ENCODE measurements around the gene RABGGTB. TPM values are rescaled to one million over a fixed set of nuclear protein-coding genes. Genes with fewer than 3 reads are reported as not detected.

RABGGTB gene
- total RNA-seq, 1 experiment from 2014 or later, result 162 TPM

DNA sequence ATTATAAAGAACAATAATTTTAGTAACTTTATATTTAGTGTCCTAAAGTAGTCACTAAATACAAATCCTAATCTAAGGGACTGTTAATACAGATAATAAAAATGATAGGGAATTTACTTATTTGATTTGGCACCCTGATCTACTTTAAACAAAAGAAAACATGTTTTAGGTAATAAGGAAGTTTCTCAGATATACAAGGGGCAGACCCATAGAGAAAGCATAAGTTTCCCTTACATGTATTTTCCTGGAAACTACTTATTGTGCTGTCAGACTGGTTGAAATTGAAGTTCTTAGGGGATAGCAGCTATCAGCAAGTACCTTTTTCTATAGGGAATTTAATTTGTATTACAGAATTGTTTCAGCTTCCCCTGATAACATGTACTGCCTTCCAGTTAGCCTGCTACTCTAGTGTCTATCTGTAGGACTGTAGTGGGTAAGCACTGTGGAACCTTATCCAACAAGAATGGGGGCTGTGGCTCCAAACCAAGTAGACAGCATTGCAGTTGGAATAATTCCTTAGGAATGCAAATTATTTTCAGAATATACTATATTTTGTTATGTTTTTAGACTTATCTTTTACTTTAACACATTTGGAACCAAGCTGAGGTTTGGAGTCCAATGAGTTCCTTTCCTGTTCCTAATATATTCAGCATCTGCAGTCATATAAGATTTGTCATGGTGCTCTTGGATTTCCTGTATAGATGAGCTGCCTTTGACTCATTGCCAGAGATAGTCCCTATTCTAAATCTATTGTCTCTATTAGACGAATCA is 25.3 kb downstream of the RABGGTB start:
- Histone ChIP-seq H3K4ac (ENCODE audit: low read depth, low read length) (no peak overlapping the region), H2AK5ac (ENCODE audit: insufficient read length, low read length) (no peak overlapping the region), H3K23me2 (ENCODE audit: insufficient read length, low read depth, low read length, poor library complexity, severe bottlenecking) (no peaks in the 10 kb centered on the region), H2BK20ac (ENCODE audit: low read depth, low read length, poor library complexity, severe bottlenecking) (no peak overlapping the region), H3K79me2 (ENCODE audit: insufficient read depth, low read length) (no peaks in the 10 kb centered on the region), H3K14ac (ENCODE audit: insufficient read depth, low read length) (no peak overlapping the region), H4K8ac (replicated peaks; ENCODE audit: insufficient read length, low read depth, low read length) (no peak overlapping the region), H2BK120ac (ENCODE audit: low read depth, low read length, poor library complexity, severe bottlenecking) (no peak overlapping the region), H2BK12ac (ENCODE audit: insufficient read length, low read depth, low read length) (no peak overlapping the region), H3K9me3 (ENCODE audit: control insufficient read depth, low read depth, low read length) (no peaks in the 10 kb centered on the region), H3K79me1 (ENCODE audit: insufficient read depth, low read depth, low read length, poor library complexity, severe bottlenecking) (no peaks in the 10 kb centered on the region), H4K20me1 (ENCODE audit: control insufficient read depth, insufficient read depth, insufficient read length) (no peaks in the 10 kb centered on the region), H3K27ac (ENCODE audit: insufficient read length, low read depth, low read length) (no peak overlapping the region), H3K56ac (ENCODE audit: insufficient read length, low read depth, low read length) (no peak overlapping the region), H2AFZ (ENCODE audit: low read length) (no peak overlapping the region), H2BK15ac (ENCODE audit: low read depth, low read length) (no peak overlapping the region), H3K9ac (ENCODE audit: extremely low read depth, insufficient read length, low read length) (no peak overlapping the region), H3K23ac (ENCODE audit: insufficient read length, low read depth, low read length) (no peak overlapping the region), H3K18ac (ENCODE audit: insufficient read length, low read depth, low read length) (no peak overlapping the region), H2BK5ac (ENCODE audit: insufficient read length, low read length) (no peak overlapping the region), H3T11ph (ENCODE audit: low read length) (no peak overlapping the region), H3K4me2 (ENCODE audit: insufficient read depth, insufficient read length, low read length) (no peak overlapping the region), H4K91ac (ENCODE audit: insufficient read length, low read depth, low read length) (no peak overlapping the region), H3K27me3 (ENCODE audit: insufficient read depth, low read length) (no peaks in the 10 kb centered on the region), H4K5ac (ENCODE audit: insufficient read length, low read depth, low read length) (no peak overlapping the region), H3K4me1 (ENCODE audit: insufficient read depth, low read length) (no peaks in the 10 kb centered on the region)
- Mint-ChIP-seq H3K36me3 (ENCODE audit: insufficient read depth in 1 of 3, low read depth in 3 of 3) (no peaks in the 10 kb centered on the region), H3K4me1 (no peaks in the 10 kb centered on the region), H3K27me3 (ENCODE audit: low read depth) (no peaks in the 10 kb centered on the region), H3K4me3 (no peak overlapping the region), H3K9me3 (no peaks in the 10 kb centered on the region), H3K27ac (no peak overlapping the region)
- no CpG with 5 or more reads among the region's 1 CpG for WGBS (ENCODE audit: extremely low coverage, insufficient read length, low lambda C conversion rate)
- no peak for DNase-seq
- TF ChIP-seq, protein P1, sequence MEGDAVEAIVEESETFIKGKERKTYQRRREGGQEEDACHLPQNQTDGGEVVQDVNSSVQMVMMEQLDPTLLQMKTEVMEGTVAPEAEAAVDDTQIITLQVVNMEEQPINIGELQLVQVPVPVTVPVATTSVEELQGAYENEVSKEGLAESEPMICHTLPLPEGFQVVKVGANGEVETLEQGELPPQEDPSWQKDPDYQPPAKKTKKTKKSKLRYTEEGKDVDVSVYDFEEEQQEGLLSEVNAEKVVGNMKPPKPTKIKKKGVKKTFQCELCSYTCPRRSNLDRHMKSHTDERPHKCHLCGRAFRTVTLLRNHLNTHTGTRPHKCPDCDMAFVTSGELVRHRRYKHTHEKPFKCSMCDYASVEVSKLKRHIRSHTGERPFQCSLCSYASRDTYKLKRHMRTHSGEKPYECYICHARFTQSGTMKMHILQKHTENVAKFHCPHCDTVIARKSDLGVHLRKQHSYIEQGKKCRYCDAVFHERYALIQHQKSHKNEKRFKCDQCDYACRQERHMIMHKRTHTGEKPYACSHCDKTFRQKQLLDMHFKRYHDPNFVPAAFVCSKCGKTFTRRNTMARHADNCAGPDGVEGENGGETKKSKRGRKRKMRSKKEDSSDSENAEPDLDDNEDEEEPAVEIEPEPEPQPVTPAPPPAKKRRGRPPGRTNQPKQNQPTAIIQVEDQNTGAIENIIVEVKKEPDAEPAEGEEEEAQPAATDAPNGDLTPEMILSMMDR (conservative IDR thresholded peaks at IDR 0.05), result no peak
